HG03095 (cell line): ENCODE measurements around the gene SREBF2.

Experiments used
- ATAC-seq: cut with Tn5 transposase; IDR thresholded peaks from one replicate; pipeline ENCODE4 v1.9.1; 2021; ENCODE audit warnings: moderate library complexity; ENCODE audit not compliant: unreplicated experiment

The SREBF2 gene

DNA sequence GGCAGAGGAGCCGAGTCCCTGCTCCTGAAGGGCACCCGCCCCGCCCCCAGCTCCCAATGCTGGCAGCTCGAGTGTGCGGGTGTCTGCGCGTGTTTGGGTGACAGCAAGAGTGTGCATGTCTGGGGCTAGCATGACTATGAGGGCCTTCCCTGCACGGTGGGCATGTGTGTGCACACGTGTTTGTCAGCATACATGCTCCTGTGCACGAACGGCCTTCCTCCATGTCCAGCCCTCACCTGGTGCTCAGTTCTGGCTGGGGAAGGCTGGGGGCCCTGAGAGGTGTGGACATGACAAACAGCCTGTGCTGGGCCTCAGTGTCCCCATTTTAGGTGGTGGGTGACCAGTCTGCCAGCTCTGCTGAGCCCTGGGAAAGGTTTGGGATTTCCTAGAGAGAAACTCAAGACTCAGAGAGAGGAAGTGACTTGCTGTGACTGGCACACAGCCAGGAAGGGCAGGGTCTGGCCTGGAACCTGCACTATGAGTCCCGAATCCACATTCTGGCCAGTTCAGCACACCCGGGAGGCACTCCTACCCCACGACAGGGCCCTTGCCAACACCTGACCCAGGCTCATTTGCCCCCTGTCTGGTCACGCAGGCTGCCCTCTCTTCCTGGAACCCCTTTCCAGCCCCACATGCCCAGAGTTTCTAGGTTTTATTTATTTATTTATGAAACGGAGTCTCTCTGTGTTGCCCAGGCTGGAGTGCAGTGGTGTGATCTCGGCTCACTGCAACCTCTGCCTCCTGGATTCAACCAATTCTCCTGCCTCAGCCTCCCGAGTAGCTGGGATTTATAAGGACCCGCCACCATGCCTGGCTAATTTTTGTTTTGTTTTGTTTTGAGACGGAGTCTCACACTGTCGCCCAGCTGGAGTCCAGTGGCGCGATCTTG is 85.2 kb downstream of the SREBF2 start:
- ATAC-seq = no peak

DNA sequence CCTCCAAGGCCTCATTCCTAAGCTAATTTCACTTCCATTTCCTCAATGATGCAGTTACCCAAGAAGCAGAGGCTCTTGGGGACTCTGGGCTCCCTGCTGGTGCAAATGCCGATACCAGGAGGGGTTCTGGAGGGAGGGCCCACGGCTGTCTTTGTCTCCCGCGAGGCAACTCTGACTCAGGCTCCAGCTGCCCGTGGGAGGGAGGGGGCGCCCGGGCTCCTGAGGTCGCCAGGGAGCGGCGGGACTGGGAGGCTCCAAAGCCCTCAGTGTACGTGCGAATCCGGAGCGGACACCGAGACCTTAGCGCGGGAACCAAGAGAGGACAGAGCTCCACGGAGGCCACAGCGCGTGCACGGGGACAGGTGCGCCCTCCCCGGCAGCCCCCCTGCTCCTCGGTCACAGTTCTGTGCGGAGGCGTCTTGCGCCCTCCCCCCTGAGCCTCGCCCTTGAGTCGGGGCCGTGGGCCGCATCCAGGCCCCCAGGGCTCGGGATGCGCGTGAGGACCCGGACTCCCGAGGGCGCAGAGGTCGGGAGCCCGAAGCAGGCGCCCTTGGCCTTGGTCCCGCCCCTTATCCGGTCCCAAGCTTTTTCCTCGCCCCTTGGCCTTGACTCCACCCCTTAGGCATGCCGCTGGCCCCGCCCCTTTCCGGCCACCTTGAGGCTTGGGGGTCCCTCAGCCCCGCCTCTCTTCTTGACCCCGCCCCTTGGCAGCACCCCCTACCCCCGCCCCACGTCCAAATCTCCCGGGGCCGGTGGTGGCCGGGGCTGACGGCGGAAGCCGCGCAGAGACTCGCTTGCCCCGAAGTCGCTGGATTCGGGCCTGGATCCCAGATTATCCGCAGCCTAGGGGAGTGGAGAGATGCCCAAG is 86.7 kb downstream of the SREBF2 start:
- ATAC-seq = peak; percentile 26

DNA sequence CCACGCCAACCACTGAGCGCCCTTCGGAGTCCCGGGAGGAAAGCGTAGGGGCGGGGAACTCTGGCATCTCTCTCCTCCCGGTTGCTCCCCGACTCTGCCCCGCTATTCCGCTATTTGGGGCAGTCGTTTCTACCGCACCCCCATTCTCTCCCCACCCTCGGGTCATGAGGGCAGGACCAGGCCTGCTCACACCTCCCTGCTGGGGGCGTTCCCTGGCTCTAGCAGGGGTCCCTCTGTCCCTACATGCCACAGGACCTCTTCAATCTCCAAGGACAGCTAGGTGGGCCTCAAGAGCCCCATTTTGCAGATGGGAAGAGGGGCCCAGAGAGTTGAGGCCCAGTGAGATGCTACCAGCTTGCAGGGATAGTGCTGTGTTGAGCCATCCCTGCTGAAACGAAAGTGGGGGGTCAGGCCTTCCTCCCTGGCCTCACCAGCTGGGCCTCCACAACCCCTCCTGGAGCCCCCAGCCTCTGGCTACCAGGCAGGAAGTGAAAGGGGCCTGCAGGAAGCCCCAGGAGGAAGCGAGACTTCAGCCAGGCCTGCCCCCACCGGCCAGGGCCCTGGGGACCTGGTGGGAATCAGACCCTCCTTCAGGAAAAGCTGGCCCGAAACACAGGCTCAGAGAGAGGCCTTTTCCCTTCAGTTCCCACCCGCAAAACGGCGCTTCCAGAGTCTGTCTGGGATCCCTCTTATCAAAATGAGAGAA is 87.5 kb downstream of the SREBF2 start:
- peak; percentile 15 for ATAC-seq

DNA sequence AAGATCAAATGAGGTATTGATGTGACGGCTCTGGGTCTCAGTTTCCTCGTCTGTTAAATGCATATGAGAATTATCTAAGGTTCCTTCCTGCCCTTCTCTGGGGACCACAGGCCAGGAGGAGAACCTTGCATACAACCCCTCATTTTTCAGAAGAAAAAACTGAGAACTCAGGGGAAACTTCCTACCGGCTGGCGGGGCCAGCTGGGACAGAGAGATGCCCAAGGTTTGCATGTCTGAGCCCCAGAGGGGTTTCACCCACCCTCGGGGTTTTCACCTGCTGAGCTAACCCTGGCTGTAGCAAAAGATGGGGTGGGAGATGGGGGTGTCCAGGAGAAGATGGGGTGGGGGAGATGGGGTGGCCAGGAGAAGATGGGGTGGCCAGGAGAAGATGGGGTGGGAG is 89.4 kb downstream of the SREBF2 start:
- ATAC-seq = no peak

DNA sequence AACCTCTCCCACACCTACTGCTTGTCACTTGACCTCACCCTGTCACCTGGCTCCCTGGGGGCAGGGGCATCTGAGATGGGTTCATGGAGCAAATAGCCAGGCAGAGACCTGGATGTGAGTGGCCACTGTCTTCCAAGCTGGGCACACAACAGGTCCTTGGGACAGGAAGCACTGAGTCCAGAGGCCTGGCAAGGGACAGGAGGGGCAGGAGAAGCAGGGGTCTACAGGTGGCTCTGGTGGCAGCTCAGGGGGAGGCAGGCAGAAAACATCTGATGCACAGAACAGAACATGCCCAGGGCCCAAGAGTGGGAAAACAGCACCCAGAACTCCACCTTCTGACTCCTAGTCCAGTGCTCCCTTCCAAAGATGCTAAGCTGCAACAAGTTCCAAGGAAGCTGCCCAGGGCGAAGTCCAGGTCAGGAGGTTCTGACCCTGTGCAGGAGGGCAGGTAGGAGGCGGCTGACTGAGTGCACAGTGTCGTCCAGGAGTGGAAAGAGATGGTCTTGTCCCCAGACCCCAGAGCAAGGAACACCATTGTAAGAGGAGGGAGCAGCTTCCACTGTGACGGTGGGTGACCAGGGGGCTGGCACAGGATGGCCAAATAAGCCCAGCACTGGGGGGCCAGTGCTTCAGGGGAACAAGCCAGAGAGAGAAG is 90.2 kb downstream of the SREBF2 start:
- ATAC-seq = no peak

DNA sequence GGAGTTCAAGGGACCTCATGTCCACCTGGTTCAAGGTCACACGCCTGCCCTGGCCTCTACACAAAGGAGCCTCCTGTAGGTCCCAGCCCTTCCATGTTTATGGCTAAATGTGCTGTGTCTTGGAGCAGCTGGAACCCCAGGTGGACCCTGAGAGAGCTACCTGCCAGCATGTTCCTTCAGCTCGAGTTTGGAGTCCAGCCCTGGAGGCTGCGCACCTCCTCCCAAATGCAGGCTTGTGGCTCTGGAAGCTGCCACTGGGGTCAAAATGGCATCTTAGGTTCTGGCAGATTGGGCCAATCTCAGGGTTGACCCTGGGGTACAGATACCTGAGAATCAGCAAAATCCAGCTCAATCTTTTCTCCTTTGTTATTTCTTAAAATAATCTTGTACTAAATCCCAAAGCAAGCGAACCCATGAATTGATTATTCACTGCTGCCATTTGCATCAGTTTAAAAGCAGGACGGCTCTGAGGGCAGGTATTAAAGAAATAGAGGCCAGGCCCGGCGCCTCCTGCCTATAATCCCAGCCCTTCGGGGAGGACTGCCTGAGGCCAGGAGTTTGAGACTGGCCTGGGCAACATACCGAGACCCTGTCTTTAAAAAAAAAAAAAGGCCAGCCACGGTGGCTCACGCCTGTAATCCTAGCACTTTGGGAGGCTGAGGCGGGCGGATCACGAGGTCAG is 90.8 kb downstream of the SREBF2 start:
- ATAC-seq = no peak

DNA sequence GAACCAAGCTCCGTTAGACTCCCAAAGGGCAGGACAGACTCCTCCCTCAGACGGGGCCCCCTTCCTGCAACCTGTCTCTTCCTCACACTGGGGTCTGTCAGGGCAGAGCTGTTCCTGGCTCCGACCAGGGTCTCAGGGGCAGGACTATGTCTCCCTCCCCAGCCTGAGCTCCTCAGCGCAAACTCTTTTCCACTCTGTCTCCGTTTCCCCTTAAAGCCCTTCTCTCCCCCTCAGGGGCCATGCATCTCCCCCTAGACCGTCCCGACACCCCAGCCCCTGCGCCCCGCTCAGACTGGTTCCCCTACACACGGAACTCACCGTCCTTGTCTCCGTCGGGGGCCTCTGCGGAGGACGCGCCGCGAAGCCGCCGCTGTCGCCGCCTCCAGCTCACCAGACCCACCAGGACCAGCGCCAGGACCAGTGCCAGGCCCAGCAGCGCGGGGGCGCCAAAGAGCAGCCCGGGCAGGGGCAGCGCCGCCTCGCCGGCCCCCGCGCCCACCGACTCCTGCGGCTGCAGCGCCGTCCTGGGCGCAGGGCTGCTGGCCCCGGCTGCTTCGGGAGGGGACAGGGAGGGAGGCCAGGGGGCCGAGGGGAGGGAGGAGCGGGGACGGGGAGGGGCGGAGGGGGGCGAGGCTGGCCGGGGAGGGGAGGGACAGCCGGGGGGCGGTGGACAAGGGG is 93.0 kb downstream of the SREBF2 start:
- ATAC-seq = peak; percentile 32

DNA sequence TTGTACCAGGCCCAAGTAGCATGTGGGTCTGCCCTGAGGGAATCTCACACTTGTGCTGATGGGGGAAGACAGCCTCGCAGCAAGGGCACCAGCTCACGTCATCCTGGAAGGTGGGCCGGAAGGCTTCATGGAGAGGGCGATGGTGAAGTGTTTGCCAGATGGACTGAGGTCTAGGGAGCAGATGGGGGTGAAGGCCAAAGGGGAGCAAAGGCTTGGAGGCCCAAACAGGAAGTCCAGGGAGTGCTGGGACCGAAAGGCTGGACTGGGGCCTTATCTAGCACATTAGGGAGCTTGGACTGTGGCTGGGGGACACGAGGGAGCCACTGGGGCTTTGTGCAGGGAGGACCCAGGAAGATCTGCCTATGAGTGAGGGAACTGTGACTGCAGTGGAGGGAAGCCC is 94.9 kb downstream of the SREBF2 start:
- no peak for ATAC-seq

DNA sequence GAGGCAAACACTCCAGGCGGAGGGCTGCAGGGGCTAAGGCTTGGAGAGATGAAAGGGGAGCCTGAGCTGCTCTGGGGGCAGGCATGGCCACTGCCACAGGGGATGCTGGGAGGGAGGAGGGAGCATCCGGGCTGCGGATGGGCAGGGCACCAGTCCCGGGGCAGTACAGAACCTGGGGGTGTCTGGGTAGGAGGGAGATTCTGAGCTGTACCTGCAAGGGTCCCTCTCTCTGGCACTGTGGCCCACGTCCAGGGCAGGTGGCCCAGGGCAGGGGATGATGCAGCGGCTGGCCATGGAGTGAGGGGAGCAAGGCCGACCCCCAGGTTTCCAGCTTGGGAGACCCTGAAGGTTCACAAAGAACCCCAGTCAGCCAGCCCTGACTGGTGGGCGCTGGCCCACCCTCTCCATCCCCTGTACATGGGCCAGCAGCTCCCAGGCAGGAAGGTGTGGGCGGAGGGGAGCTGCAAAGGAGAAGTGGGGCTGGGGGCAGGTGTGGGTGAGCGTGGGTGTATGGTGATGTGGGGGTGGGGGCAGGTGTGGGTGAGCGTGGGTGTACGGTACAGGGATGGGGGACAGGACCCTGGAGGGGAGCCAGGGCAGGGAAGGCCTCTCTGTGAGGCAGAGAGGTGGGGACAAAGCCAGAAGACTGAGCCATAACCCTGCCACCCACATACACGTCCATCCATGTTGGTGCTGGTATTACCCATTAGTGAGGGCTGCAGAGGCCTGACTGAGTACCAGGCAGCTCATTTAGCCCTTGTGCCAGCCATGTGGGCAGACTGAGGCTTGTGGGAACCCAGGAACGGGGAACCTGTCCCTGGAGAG is 95.9 kb downstream of the SREBF2 start:
- ATAC-seq = no peak

DNA sequence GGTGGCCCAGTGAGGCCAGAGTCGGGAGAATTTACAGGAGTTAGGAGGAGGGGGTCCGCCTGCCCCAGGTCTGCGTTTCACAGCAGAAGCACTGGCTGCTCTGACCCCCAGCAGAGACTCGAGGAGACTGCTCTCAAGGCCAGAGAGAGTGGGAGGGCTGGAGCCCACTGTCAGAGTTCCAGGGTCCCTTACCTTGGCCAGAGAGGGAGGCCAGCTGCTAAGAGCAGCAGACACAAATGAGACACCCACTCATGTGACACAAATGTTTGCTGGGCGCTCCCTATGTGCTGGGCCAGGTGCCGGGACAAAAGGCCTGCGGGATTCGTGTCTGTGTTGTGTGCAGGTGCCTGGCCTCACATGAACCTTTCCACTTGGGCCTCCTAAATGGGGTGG is 96.5 kb downstream of the SREBF2 start:
- ATAC-seq = no peak

DNA sequence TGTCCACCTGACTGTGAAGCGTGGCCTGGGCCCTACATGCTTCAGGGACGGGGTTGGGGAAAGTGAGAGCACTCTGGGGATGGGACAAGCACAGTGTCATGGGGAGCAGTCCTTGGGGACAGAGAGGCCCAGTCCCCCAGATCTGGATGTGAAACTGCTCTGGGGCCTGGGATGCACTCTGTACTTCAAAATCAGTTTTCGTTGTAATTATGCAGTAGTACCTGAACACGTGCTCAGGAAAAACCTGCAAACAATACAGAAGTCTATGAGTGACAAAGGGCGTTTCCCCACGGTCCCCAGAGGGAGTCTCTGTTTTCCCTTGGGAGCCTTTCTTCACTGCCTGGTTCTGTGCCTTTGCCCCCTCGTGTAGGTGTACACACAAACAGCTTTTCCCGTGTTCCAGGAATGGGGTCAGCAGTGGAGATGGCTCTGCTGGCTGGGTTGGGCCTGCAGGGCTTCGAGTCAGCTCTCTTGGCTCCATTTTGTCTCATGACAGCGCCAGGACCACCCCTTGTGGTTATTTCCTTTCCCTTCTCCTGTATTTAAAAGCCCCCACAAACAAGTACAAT is 98.9 kb downstream of the SREBF2 start:
- no peak for ATAC-seq

DNA sequence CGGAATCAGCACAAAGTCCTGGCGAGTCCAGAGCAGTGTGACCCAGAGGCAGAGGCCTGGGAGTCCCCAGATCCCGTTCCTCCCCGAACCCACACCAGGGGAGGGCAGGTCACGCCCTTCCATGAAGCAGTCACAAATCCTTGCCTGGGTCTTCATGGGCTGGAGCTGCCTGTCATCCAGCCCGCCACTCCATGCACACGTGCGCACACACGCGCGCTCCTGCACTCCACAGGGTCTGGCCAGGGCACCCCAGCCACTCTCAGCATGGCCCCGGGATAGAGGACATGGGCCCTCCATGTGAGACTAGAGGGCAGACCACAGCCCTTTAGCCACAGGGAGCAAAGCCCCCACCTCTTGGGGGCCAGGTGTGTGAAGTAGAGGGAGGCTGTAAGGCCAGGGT is 99.4 kb downstream of the SREBF2 start:
- no peak for ATAC-seq

DNA sequence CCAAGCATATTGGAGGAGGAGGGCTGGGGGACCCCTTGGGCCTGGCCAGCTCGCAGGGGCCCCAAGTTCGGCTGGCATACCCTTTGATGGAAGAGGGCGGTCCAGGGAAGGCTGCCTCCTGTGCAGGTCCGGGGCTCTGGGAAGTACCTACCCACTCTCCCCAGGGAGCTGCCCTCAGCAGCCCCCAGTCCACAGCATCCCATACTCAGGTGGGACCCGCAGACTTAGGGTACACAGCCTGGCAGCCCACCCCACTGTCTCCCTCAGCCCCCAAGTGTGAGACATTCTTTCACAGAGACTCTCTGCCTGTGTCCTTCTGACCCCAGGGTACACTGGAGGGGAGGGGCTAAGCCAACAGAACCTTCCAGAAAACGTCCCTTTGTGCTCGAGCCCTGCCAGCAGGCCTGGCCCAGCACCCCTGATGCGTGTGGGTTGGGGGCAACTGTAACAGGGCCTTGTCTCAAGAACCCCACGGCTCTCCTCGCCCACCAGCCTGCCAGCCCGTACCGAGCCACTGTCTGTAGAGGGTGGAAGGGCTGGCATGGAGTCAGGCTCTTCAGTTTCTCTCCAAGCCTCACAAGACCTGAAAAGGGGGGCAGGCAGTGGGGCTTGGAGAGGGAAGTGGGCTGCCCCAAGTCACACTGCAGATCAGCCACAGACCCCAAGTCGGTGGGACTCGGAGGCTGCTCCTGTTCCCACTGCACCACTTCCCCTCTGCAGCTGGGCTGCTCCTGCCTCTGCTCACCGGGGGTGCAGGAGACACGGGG is 100.7 kb downstream of the SREBF2 start:
- no peak for ATAC-seq

DNA sequence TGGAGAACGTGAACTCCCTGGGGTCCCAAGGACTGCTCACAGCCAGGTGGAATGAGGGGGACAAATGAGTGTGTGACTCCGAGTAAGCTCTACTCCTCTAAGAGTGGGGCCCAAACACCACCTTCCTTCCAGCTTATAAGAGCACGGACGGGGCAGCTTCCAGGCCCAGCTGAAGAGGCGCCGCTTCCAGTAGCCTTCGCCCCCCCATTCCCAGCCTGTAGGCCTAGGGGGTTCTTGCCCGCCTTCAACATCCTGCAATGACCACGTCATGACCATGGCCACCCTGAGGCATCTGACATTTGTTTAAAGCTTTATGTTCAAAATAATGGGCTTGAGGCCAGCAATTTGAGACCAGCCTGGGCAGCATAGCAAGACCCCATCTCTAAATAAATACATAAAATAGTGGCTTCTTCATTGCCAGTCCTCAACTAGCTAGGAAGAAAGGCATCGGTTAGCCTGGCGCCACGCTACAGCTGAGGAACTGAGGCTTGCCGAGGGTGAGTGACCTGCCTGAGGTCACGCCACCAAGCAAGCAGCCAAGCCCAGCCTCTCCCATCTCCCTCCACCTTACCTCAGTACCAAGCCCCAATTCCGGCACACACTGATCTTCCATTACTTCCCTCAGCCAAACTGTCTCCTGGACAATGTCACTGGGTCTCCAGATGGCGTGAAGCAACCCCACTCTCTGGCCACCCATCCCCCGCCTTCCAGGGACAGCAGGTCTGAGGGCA is 101.5 kb downstream of the SREBF2 start:
- ATAC-seq = no peak

DNA sequence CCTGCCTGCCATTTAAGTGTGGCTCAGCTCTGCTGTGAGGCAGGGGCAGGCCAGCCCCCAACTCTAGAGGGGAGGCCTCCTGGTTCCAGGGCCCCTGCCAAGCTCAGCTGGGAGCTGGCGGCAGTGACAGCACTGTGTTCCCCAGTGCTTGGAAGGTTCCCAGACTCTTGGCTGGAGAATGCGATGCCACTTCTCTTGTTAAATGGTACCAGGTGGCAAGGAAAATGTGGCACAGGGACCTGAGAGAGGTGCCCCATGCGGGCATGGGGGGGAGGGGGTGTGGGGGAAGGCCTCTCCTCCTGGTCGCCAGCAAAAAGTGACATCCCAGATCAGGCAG is 102.1 kb downstream of the SREBF2 start:
- ATAC-seq = no peak

DNA sequence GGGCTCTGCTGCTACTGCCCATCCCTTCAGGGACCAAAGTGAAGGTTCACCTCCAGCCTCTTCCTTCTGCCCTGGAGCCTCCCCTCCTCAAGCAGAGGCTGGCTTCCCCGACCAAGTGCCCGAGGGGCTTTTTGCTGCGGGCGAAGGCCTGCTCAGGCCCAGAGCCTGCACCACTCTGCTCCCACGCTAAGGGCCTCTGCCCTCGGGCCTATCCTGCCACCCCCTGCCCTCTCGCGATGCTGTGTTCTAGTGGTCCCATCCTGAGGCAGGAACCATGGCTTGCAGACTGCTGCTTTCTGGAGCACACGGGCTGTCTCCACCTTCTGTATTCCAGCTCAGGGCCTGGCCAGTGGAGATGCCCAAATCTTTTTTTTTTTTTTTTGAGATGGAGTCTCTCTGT is 102.6 kb downstream of the SREBF2 start:
- ATAC-seq = no peak

DNA sequence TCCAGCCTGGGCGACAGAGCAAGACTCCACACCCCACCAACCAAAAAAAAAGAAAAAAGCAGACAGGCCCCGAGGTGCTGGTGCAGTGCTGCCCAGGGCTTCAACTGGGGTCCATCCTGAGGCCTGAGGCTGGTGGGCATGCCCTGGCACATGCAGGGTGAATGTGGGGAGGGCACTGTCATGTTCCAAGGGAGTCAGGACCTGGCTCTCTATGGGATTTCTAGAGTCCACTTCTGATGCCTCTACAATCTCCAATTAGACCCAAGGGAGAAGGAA is 103.9 kb downstream of the SREBF2 start:
- ATAC-seq = no peak
